Activated CD8-positive, alpha-beta memory T cell treated with anti-CD3 and anti-CD28 coated beads, Interleukin-2, amount 50 U/mL, for 24 hours (primary cell): ENCODE measurements around the gene EPHX1.
A peak's percentile ranks its signal among the peaks of the same experiment; 100 is the strongest.
"Not testable (repeated sequence)": the region's sequence is repeated elsewhere in the genome, so short reads cannot be mapped to it uniquely, and the experiment has no call there.

Experiments
- DNase-seq: peaks from one replicate; pipeline ENCODE4 v3.0.0-alpha.2; 2020; ENCODE audit errors: extremely low read depth

The EPHX1 gene

GRCh38 chr1:225881081-225881958, 71.4 kb downstream of the EPHX1 start:
- DNase-seq = no peak

DNA sequence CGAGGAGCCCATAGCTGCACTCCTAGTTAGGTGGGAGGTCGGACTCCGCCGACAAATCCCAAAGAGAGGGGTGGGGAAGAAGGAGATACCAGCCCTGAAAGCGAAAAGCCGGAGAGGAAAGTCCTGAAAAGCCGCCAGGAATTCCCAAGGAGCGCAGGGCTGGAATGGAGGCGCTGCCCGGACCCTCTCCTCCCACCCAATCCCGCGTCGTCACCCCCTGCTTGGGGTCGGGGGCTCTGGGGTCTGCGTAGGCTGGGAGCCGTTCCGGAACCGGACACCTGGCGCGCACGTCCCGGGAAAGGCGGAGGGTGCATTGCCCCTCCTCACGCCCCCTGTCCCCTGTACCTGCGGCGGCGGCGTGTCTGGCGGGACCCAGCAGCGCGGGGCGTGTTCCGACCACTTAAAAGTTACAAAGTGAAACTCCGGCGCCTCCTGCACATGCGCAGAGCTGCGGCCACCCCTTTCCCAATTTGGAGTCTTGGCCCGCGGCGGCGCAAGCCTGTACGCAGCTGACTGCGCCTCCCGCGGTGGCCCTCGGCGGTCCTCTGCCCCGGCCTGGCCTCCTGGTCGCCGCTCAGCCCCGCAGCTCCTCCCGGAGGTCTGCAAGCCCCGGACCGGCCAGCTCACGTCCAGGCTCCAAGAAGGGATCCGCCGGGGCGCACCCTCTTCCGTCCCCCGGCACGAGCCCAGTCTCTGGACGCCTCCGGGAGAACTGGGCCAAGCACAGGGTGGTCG, 72.2 kb downstream of the EPHX1 start, which contains the start of gene TMEM63A:
TMEM63A (minus strand) TSS at position 422 of the 735 bp plus-strand sequence. CDS start 4,800 bp downstream, outside the sequence.
- peak; percentile 79 for DNase-seq

DNA sequence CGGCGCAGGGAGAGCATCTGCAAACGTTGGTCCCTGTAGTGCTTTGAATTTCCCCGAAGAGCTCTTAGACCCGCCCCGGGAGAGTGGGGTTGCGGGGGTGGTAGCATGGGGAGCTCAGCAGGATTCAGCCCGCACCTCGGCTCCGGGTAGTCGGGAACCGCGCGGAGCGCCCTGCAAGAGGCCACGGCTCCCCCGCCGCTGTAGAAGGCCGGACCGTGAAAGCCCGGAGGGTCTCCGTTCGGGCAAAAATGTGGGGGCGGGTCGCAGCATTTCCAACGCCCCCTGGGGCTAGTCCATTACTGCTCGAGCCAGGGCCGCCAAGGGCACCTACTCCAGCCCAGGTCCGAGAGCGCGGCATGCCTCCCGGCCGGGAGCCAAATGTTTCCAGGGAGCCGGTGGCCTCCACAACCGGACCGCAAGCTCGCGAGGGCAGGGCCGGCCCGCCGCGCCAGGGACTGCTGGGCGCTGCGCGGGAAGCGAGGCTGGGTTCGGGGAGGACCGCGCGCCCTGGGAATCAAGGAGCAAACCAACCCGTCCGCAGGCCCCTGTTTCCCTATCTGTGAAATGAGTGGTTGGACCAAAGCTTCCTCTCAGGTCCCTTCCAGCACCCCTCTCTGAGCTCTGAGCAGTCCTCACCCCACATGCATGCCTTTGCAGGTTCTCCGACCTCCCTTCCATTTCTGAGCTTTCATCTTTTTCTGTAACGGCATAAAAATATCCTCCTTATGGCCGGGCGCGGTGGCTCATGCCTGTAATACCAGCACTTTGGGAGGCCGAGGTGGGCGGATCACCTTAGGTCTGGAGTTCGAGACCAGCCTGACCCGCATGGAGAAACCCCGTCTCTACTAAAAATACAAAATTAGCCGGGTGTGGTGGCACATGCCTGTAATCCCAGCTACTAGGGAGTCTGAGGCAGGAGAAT, 73.0 kb downstream of the EPHX1 start:
- DNase-seq = no peak

DNA sequence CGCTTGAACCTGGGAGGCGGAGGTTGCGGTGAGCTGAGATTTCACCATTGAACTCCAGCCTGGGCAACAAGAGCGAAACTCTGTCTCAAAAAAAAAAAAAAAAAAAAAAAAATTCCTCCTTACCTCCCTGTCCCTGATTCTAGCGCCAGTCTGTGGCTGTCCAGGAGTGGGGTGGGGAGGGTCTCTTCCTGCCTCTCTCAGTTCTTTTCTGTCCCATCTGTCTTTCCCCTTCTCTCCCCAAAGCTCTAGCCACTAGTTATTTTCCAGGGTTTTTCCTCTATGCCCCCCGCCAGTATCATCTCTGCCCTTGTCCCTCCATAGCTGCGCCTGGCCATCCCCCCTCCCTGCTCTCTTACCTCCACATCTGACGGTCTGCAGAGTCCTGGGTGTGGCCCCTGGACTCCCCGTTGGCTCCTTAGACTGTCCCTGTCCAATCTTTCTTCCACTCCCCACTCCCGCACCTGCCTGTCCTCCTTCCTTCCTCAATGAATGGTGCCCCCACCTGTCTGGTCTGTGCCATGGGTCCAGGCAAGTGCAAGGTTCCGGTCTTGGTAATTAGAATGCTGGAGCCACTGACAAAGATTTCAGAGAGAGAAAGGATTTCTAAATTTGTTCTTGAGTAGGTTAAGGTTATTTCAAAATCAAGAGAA, 73.8 kb downstream of the EPHX1 start:
- DNase-seq = no peak

DNA sequence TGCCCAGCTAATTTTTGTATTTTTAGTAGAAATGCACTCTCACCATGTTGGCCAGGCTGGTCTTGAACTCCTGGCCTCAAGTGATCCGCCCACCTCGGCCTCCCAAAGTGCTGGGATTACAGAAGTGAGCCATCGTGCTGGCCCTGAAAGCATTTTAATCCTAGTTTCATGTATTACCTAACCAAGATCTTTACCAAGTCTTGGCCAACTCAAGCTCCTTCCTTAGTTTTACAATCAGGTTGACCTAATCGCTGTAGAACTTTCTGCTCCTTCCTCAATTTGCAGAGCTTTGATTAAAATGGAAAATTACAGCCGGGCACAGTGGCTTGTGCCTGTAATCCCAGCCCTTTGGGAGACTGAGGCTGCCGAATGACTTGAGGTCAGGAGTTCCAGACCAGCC, 75.4 kb downstream of the EPHX1 start:
- no peak for DNase-seq

DNA sequence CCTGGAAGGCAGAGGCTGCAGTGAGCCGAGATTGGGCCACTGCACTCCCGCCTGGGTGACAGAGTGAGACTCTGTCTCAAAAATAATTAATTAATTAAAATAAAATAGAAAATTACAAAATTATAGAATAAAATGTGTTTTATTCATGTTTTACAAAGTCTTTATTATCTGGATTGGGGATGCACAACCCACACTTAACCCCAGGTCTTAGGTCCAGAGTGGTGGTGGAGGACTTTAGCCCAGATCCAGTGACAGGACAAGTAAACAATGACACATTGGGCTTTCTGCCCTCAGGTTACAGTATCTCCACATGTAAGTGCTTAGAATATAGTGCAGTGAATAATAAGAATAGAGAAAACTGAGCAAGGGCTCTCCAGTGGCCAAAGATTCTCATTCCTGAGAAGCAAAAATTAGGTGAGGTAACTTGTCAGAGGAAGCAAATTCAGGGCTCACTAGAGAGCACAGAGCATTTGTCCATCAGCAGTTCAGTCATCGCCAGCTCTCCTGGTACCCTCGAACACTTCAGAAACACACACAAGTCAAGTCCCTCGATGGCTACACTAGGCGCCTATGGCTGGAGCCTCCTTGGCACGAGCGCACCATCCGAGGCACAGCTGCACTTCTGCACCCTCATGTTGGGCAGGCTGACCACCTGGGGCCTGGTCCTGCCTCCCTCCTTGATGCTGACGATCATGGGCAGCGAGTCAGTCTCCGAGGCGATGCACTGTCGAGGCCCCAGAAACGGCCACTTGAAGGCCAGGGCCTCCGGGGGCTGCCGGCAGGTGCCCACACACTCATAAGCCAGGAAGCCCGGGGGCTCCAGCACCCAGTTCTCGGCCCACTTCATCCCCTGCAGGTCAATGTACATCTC, 76.5 kb downstream of the EPHX1 start:
- DNase-seq = no peak

DNA sequence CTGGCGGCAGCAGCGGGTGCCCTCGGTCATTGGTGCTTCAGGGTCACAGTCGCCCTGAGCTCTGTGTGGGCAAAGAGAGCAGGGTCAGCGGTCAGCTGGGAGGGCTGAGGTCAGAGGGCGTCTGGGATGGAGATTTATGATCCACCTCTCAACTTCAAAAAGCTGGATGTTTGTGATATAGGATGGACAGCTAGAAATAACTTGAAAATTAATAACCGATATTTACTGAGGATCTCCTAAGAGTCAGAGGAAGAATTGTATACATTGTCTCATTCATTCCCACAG, 77.0 kb downstream of the EPHX1 start:
- DNase-seq = no peak

DNA sequence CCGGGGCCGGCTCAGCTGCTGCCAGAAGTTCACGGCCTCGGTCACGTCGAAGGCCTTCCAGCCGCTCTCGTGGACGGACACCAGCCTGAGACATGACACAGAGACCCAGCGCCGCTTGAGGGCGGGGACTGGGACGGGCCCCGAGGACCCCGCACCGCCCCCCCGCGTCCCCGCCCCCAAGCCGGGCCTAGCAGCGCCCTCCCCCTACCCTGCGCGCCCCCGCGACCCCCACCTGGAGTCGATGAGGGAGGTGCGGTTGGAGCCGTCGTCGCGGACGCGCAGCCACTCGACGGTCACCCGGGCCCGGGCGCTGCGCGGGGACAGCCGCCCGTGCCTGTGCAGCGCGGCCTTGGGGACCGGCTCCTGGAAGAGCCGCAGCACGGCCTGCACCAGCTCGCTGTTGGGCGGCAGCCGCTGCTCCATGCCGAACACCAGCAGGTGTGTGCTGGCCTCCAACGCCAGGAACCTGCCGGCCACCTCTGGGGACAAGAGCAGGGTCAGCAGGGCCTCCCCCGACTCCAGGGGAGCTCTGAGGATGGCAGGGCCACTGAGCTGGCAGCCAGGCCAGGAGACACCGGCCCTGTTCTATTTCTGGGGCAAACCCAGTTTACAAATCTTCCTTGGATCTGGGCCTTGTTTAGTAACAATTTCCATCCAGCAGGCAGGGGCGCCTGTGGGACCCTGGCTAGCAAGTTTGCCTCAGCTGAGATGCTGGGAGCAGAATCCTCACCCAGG, 77.8 kb downstream of the EPHX1 start:
- not testable (repeated sequence) for DNase-seq

DNA sequence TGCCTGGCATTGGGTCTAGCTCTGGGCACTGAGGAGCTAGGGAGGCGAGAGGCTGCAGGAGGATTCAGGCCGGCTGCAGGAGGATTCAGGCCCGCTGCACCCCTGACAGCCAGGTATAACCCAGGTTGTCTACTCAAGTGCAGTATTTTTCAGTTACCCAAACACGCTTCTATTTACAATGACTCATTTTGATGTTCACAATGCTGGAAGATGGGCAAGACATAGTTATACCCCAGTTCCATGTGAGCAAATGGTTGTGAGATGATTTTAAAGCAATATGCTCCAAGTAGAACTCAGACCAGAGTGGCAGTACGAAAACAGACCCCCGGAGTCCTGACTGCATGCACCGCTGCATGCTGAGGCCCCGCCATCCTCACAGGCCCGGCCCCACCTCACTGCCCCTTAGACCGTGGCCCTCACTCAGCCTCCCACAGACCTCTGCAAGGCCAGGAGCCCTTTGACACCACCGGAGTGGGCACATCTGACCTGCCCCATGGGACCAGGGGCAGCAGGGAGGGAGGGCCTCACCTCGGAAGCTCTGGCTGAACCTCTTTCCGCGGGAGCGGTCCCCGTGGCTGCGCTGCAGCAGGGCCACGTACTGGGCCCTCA, 78.5 kb downstream of the EPHX1 start:
- DNase-seq = no peak

- DNase-seq = no peak
These were observed 79.1 kb downstream of the EPHX1 start, which contains the start of gene LEFTY1 for GRCh38 chr1:225888898-225889601. LEFTY1 (minus strand) TSS chr1:225889146; CDS start chr1:225889066, 80 bp downstream.

GRCh38 chr1:225889743-225890142, 79.8 kb downstream of the EPHX1 start:
- no peak for DNase-seq

DNA sequence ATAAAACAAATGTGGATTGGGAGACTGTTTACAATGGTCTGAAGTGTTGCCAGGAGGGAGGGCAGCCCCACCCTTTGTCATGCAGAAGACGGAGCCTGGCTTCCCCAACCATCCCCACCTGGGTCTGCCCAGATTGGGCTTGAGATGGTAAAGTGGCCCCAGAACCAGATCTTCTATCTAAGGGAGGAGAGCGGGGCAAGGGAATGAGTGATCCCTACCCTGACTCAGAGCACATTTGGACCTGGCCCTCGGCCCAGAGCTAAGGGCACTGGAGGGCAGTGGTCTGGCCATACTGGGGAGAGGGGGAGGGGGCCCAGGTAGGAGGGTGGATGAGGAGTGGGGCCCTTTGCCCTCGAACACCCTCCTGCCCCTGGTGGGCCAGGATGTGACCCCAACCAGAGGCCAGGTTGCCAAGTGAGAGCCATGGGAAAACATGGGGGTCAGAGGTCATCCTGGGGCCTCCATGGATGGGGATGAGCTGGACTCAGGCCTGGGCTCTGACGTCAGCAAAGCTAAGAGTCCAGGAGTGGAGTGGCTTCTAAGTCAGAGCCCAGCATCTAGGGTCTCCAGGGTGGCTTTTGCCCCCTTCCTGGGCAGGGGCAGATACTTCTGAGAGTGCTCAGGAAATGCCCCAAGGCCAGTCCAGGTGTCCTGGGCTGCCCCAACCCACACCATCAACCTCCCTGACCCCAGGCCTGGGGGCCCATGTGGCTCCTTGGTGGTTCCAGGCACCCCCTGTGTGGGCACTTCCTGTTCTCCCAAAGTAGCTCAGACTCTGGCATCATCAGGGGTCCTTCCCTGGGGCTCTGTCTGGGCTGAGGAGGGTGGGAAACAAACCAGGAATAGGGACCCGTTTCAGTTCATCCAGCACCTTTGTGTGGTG, 80.7 kb downstream of the EPHX1 start:
- DNase-seq = no peak

- DNase-seq = no peak
These were observed 81.5 kb downstream of the EPHX1 start for GRCh38 chr1:225891229-225891972.

- DNase-seq = no peak
These were observed 82.4 kb downstream of the EPHX1 start for GRCh38 chr1:225892307-225892706.
